SK-N-SH treated with all-trans-retinoic acid at 6 μM for 48 hours (cell line): ENCODE results near the gene BAIAP3.

Experiments used
- ATAC-seq: fragments of 200-7000 bp; cut with Tn5 transposase; 3 replicates; pipeline ENCODE4 v1.9.1; 2020; ENCODE audit warnings: mild to moderate bottlenecking, moderate library complexity
- ARNTL ChIP-seq: fragments of 450-650 bp; formaldehyde crosslinking; IDR thresholded peaks from 2 replicates; pipeline ENCODE4 v1.5.0; 2020; ENCODE audit warnings: low read depth, mild to moderate bottlenecking, moderate library complexity, borderline replicate concordance
- BACH2 ChIP-seq: fragments of 250-450 bp; sonication (Bioruptor Pico); IDR thresholded peaks from 2 replicates; pipeline ENCODE4 v1.9.0; 2021; ENCODE audit warnings: mild to moderate bottlenecking, borderline replicate concordance
- CREB5 ChIP-seq: fragments of 250-450 bp; sonication (Bioruptor Pico); IDR thresholded peaks from 2 replicates; pipeline ENCODE4 v1.5.1; 2020; ENCODE audit warnings: low read depth, mild to moderate bottlenecking, moderate library complexity
- CSRNP3 ChIP-seq: fragments of 250-450 bp; sonication (Bioruptor Pico); IDR thresholded peaks from 2 replicates; pipeline ENCODE4 v1.5.1; 2021; ENCODE audit warnings: mild to moderate bottlenecking, moderate library complexity
- ESRRG ChIP-seq: fragments of 250-450 bp; sonication (Bioruptor Pico); IDR thresholded peaks from 2 replicates; pipeline ENCODE4 v1.6.1; 2021; ENCODE audit warnings: mild to moderate bottlenecking
- GLIS3 ChIP-seq: fragments of 250-450 bp; sonication (Bioruptor Pico); IDR thresholded peaks from 2 replicates; pipeline ENCODE4 v1.5.0; 2020; ENCODE audit warnings: mild to moderate bottlenecking, moderate library complexity
- PATZ1 ChIP-seq: fragments of 250-450 bp; sonication (Bioruptor Pico); IDR thresholded peaks from 2 replicates; pipeline ENCODE4 v1.8.0; 2020; ENCODE audit warnings: mild to moderate bottlenecking, moderate library complexity, borderline replicate concordance
- POU6F1 ChIP-seq: fragments of 250-450 bp; sonication (Bioruptor Pico); IDR thresholded peaks from 2 replicates; pipeline ENCODE4 v1.8.0; 2021; ENCODE audit warnings: low read depth, mild to moderate bottlenecking, moderate library complexity, borderline replicate concordance
- PPARA ChIP-seq: fragments of 250-450 bp; sonication (Bioruptor Pico); IDR thresholded peaks from 2 replicates; pipeline ENCODE4 v1.5.0; 2020; ENCODE audit warnings: mild to moderate bottlenecking, borderline replicate concordance
- RARB ChIP-seq: fragments of 250-450 bp; sonication (Bioruptor Pico); IDR thresholded peaks from 2 replicates; pipeline ENCODE4 v1.8.0; 2021; ENCODE audit warnings: mild to moderate bottlenecking, moderate library complexity
- SNAI2 ChIP-seq: fragments of 250-450 bp; sonication (Bioruptor Pico); IDR thresholded peaks from 2 replicates; pipeline ENCODE4 v1.5.0; 2020; ENCODE audit warnings: mild to moderate bottlenecking, moderate library complexity
- TCF4 ChIP-seq: fragments of 250-450 bp; sonication (Bioruptor Pico); IDR thresholded peaks from 2 replicates; pipeline ENCODE4 v1.8.0; 2021; ENCODE audit warnings: mild to moderate bottlenecking, moderate library complexity, borderline replicate concordance
- TOX ChIP-seq: fragments of 250-450 bp; sonication (Bioruptor Pico); IDR thresholded peaks from 2 replicates; pipeline ENCODE4 v1.8.0; 2021; ENCODE audit warnings: mild to moderate bottlenecking, moderate library complexity, borderline replicate concordance
- TSHZ2 ChIP-seq: fragments of 250-450 bp; sonication (Bioruptor Pico); IDR thresholded peaks from 2 replicates; pipeline ENCODE4 v1.5.0; 2020; ENCODE audit warnings: mild to moderate bottlenecking, moderate library complexity
- ZC3H10 ChIP-seq: fragments of 250-450 bp; sonication (Bioruptor Pico); IDR thresholded peaks from 2 replicates; pipeline ENCODE4 v1.5.1; 2021; ENCODE audit warnings: mild to moderate bottlenecking, moderate library complexity
- ZFP3 ChIP-seq: fragments of 250-450 bp; sonication (Bioruptor Pico); IDR thresholded peaks from 2 replicates; pipeline ENCODE4 v1.5.0; 2020; ENCODE audit warnings: mild to moderate bottlenecking, moderate library complexity
- ZFP30 ChIP-seq: fragments of 450-650 bp; formaldehyde crosslinking; IDR thresholded peaks from 2 replicates; pipeline ENCODE4 v1.5.0; 2022; ENCODE audit warnings: mild to moderate bottlenecking, moderate library complexity
- ZNF565 ChIP-seq: fragments of 450-650 bp; formaldehyde crosslinking; conservative IDR thresholded peaks from 2 replicates; pipeline ENCODE4 v1.5.0; 2020; ENCODE audit warnings: low read depth, mild to moderate bottlenecking, moderate library complexity
- ZNF8 ChIP-seq: fragments of 450-650 bp; formaldehyde crosslinking; IDR thresholded peaks from 2 replicates; pipeline ENCODE4 v1.5.0; 2020; ENCODE audit warnings: mild to moderate bottlenecking, moderate library complexity

Gene BAIAP3

GRCh38 chr16:1338855-1339675 lies 5.6 kb downstream of the BAIAP3 start:
- TF ChIP-seq ESRRG (no peak), CSRNP3 (CRISPR knock-in tag) (no peak), PATZ1 (CRISPR knock-in tag) (no peak), GLIS3 (no peak), ZNF8 (CRISPR knock-in tag) (no peak), TOX (CRISPR knock-in tag) (no peak), ZFP3 (no peak), BACH2 (CRISPR knock-in tag) (no peak), CREB5 (CRISPR knock-in tag) (no peak), ZNF565 (no peak), PPARA (no peak), TCF4 (CRISPR knock-in tag) (no peak), ARNTL (CRISPR knock-in tag) (no peak), POU6F1 (CRISPR knock-in tag) (no peak), ZC3H10 (no peak), SNAI2 (no peak), TSHZ2 (CRISPR knock-in tag) (no peak), RARB (no peak)
- no peak for ATAC-seq

GRCh38 chr16:1340730-1341494 lies 7.5 kb downstream of the BAIAP3 start:
- ATAC-seq: no peak
- TF ChIP-seq ESRRG (no peak), ZNF8 (CRISPR knock-in tag) (no peak)

- TF ChIP-seq ZNF8 (CRISPR knock-in tag): no peak
- TF ChIP-seq BACH2 (CRISPR knock-in tag): no peak
- no peak for TF ChIP-seq CSRNP3 (CRISPR knock-in tag)
- TF ChIP-seq ZFP3: no peak
- no peak for TF ChIP-seq TCF4 (CRISPR knock-in tag)
- no peak for TF ChIP-seq PPARA
- no peak for TF ChIP-seq PATZ1 (CRISPR knock-in tag)
- TF ChIP-seq RARB: no peak
- TF ChIP-seq ZFP30 (CRISPR knock-in tag): no peak
- TF ChIP-seq ZC3H10: no peak
- ATAC-seq: no peak
Measured at GRCh38 chr16:1341495-1342420, 8.3 kb downstream of the BAIAP3 start.
